SU-DHL-6 (cell line): Measurements from ENCODE around the gene GLI3.

ENCODE experiments used
- H2AFZ ChIP-seq: fragments of 200-600 bp; sonication (generic); 2 replicates; pipeline ENCODE4 v1.6.1; 2014; ENCODE audit warnings: low read depth, mild to moderate bottlenecking, moderate library complexity, mixed read lengths, antibody characterized with exemption, low read length; ENCODE audit not compliant: severe bottlenecking
- H3F3A ChIP-seq: fragments of 200-600 bp; shearing (Covaris generic); 2 replicates; pipeline ENCODE4 v1.6.0; 2016; ENCODE audit warnings: antibody characterized with exemption, mild to moderate bottlenecking; ENCODE audit not compliant: insufficient read depth
- H3K27ac ChIP-seq: fragments of 200-600 bp; sonication (generic); 2 replicates; pipeline ENCODE4 v1.5.1; 2016; ENCODE audit warnings: low read depth, mild to moderate bottlenecking, low read length, moderate library complexity, mixed read lengths
- H3K27me3 ChIP-seq: fragments of 200-600 bp; sonication (generic), shearing (Covaris generic); 2 replicates; pipeline ENCODE4 v1.6.0; 2014; ENCODE audit warnings: mild to moderate bottlenecking, low read length
- H3K36me3 ChIP-seq: fragments of 200-600 bp; sonication (generic); 2 replicates; pipeline ENCODE4 v1.6.1; 2014; ENCODE audit warnings: mild to moderate bottlenecking, low read length, mixed read lengths
- H3K4me2 ChIP-seq: fragments of 300-600, 200-600 bp; shearing (Covaris generic), sonication (generic); 2 replicates; pipeline ENCODE4 v1.6.0; 2014; ENCODE audit warnings: low read length, low read depth, mild to moderate bottlenecking; ENCODE audit not compliant: poor library complexity, severe bottlenecking
- H3K4me3 ChIP-seq: fragments of 200-600 bp; sonication (generic); 2 replicates; pipeline ENCODE4 v1.5.1; 2014; ENCODE audit warnings: antibody characterized with exemption, low read length, mild to moderate bottlenecking, mixed read lengths; ENCODE audit not compliant: insufficient read depth, poor library complexity, severe bottlenecking
- H3K79me2 ChIP-seq: fragments of 200-600 bp; sonication (generic); 2 replicates; pipeline ENCODE4 v1.6.1; 2014; ENCODE audit warnings: mild to moderate bottlenecking, low read length, moderate library complexity; ENCODE audit not compliant: insufficient read depth
- H3K9ac ChIP-seq: fragments of 200-600 bp; sonication (generic); 2 replicates; pipeline ENCODE4 v1.7.0; 2014; ENCODE audit warnings: mild to moderate bottlenecking, low read length
- H3K9me2 ChIP-seq: fragments of 200-600 bp; sonication (generic); replicated peaks from 2 replicates; pipeline ENCODE4 v1.6.1; 2014; ENCODE audit warnings: low read length; ENCODE audit not compliant: insufficient read depth
- H3K9me3 ChIP-seq: fragments of 200-600 bp; sonication (generic); 2 replicates; pipeline ENCODE4 v1.6.1; 2014; ENCODE audit warnings: low read length, mixed read lengths; ENCODE audit not compliant: insufficient read depth
- H4K20me1 ChIP-seq: fragments of 200-600 bp; sonication (generic); 2 replicates; pipeline ENCODE4 v1.6.1; 2014; ENCODE audit warnings: low read depth, mild to moderate bottlenecking, antibody characterized with exemption, low read length, moderate library complexity, mixed read lengths
- CTCF ChIP-seq: fragments of 200-600 bp; sonication (generic); IDR thresholded peaks from one replicate; pipeline ENCODE4 v1.5.1; 2017; ENCODE audit warnings: antibody characterized with exemption, mild to moderate bottlenecking, low read length, moderate library complexity; ENCODE audit not compliant: insufficient read depth, poor library complexity, severe bottlenecking
- EZH2phosphoT487 ChIP-seq: fragments of 200-600 bp; sonication (generic), shearing (Covaris generic); conservative IDR thresholded peaks from 2 replicates; pipeline ENCODE4 v1.6.1; 2018; ENCODE audit warnings: mild to moderate bottlenecking, antibody characterized with exemption, low read length, moderate library complexity, mixed read lengths

The GLI3 gene

GRCh38 chr7:42224391-42225003 lies 12.5 kb downstream of the GLI3 start:
- no peaks in the 10 kb centered on the region for H3F3A ChIP-seq
- no peak overlapping the region for H3K4me2 ChIP-seq
- TF ChIP-seq EZH2phosphoT487 (no peak), CTCF (no peak)
- no peak overlapping the region for H2AFZ ChIP-seq
- no peaks in the 10 kb centered on the region for H3K36me3 ChIP-seq
- H3K4me3 ChIP-seq = no peak overlapping the region
- H3K27me3 ChIP-seq = 0 out of 2 replicates have a peak, but pooled peaks cover 5% of the 10 kb centered on the region
- no peak overlapping the region for H3K27ac ChIP-seq
- no peaks in the 10 kb centered on the region for H3K9me2 ChIP-seq
- no peaks in the 10 kb centered on the region for H3K9me3 ChIP-seq
- H3K9ac ChIP-seq = no peak overlapping the region
- no peaks in the 10 kb centered on the region for H4K20me1 ChIP-seq
- H3K79me2 ChIP-seq = no peaks in the 10 kb centered on the region

- H3K4me3 ChIP-seq = no peak overlapping the region
- 0 out of 2 replicates have a peak, but pooled peaks cover 5% of the 10 kb centered on the region for H3K27me3 ChIP-seq
- H3K9me3 ChIP-seq = no peaks in the 10 kb centered on the region
- TF ChIP-seq EZH2phosphoT487 = no peak
- no peak for TF ChIP-seq CTCF
- no peak overlapping the region for H3K4me2 ChIP-seq
- no peaks in the 10 kb centered on the region for H4K20me1 ChIP-seq
- H3K9me2 ChIP-seq = no peaks in the 10 kb centered on the region
- no peak overlapping the region for H3K9ac ChIP-seq
- H3F3A ChIP-seq = no peaks in the 10 kb centered on the region
- no peak overlapping the region for H3K27ac ChIP-seq
- no peak overlapping the region for H2AFZ ChIP-seq
- H3K36me3 ChIP-seq = no peaks in the 10 kb centered on the region
- no peaks in the 10 kb centered on the region for H3K79me2 ChIP-seq
Observed at GRCh38 chr7:42222891-42223290, 14.1 kb downstream of the GLI3 start.

- H3K9ac ChIP-seq = no peak overlapping the region
- no peak overlapping the region for H3K27ac ChIP-seq
- no peak overlapping the region for H3K4me2 ChIP-seq
- no peak overlapping the region for H3K4me3 ChIP-seq
- H2AFZ ChIP-seq = no peak overlapping the region
- 0 out of 2 replicates have a peak, but pooled peaks cover 5% of the 10 kb centered on the region for H3K27me3 ChIP-seq
- H3K9me2 ChIP-seq = no peaks in the 10 kb centered on the region
- H4K20me1 ChIP-seq = no peaks in the 10 kb centered on the region
- no peaks in the 10 kb centered on the region for H3K79me2 ChIP-seq
- H3K9me3 ChIP-seq = no peaks in the 10 kb centered on the region
- TF ChIP-seq CTCF (no peak), EZH2phosphoT487 (no peak)
- H3K36me3 ChIP-seq = no peaks in the 10 kb centered on the region
- no peaks in the 10 kb centered on the region for H3F3A ChIP-seq
Observed at GRCh38 chr7:42222125-42222524, 14.9 kb downstream of the GLI3 start.
